ENCODE measurements around the gene RUSC2. TPM values are rescaled to one million over a fixed set of nuclear protein-coding genes. Genes with fewer than 3 reads are reported as not detected.

RUSC2 gene
- total RNA-seq, 1 experiment from 2014 or later = 11.6 TPM

- TF ChIP-seq REST (IDR thresholded peaks at IDR 0.05; ENCODE audit: low read depth) = no peak
- TF ChIP-seq EGR1 (IDR thresholded peaks at IDR 0.05; ENCODE audit: low read depth) = no peak
- TF ChIP-seq EZH2phosphoT487 (IDR thresholded peaks at IDR 0.05; ENCODE audit: borderline replicate concordance) = no peak
- TF ChIP-seq MAX (IDR thresholded peaks at IDR 0.05) = peak; percentile 70
- peak; percentile 51 for TF ChIP-seq POLR2AphosphoS5 (IDR thresholded peaks at IDR 0.05; ENCODE audit: low read depth, low read length)
- no peak for TF ChIP-seq EZH2 (IDR thresholded peaks at IDR 0.05)
- peak; percentile 66 for TF ChIP-seq CEBPB (IDR thresholded peaks at IDR 0.05; ENCODE audit: low read depth)
- no peak for TF ChIP-seq ELF1 (IDR thresholded peaks at IDR 0.05; ENCODE audit: borderline replicate concordance, low read depth)
- TF ChIP-seq CTCF (IDR thresholded peaks at IDR 0.05 in 2 of 3, conservative IDR thresholded peaks at IDR 0.05 in 1 of 3; ENCODE audit: borderline replicate concordance in 1 of 3, insufficient read depth in 1 of 3, low read depth in 2 of 3, low read length in 2 of 3) = no peak
- no peak for TF ChIP-seq ZNF274 (IDR thresholded peaks at IDR 0.05; ENCODE audit: low read depth, low read length)
- peak; percentile 75 for TF ChIP-seq CBX3 (IDR thresholded peaks at IDR 0.05; ENCODE audit: low read depth)
- no peak for TF ChIP-seq POLR2A (IDR thresholded peaks at IDR 0.05; ENCODE audit: borderline replicate concordance, extremely low read depth, insufficient read depth, insufficient read length)
Measured at GRCh38 chr9:35518225-35518821, 28.4 kb downstream of the RUSC2 start (continued).

Data from HCT116 (cell line).